Ovary (tissue), 9 donors: ENCODE results near the gene CAMTA1. TPM values are rescaled to one million over a fixed set of nuclear protein-coding genes. Genes with fewer than 3 reads are reported as not detected.

Source experiments
- DNase-seq, 5 donors: peaks; one replicate each; pipeline ENCODE4 v3.0.0-alpha.2; 2019 to 2020
- H3K27ac ChIP-seq, 2 donors: fragments of 200-600 bp; one replicate each; pipeline versions ENCODE4 v1.5.1 to v1.8.0; 2019 to 2022
- H3K27me3 ChIP-seq: fragments of 200-600 bp; one replicate; pipeline ENCODE4 v1.8.0; 2022
- H3K36me3 ChIP-seq: fragments of 200-600 bp; sonication (generic); one replicate; pipeline ENCODE4 v1.5.1; 2019
- H3K4me1 ChIP-seq: one replicate; pipeline ENCODE4 v1.8.1; 2013; ENCODE audit warnings: mild to moderate bottlenecking, moderate library complexity; ENCODE audit not compliant: insufficient read depth
- H3K4me3 ChIP-seq: fragments of 200-600 bp; sonication (generic); one replicate; pipeline ENCODE4 v1.5.1; 2017
- H3K9me3 ChIP-seq, 2 donors: fragments of 200-600 bp in 1 of 2; sonication (generic) in 1 of 2; one replicate each; pipeline versions ENCODE4 v1.5.1 to v1.8.1; 2013 to 2019; ENCODE audit warnings: mild to moderate bottlenecking in 1 of 2, moderate library complexity in 1 of 2
- CTCF ChIP-seq, 3 donors: fragments of 450-650 bp in 2 of 3; fragments of 200-600 bp in 1 of 3; IDR thresholded peaks; one replicate each; pipeline versions ENCODE4 v1.5.1 to v1.8.0; 2016 to 2022; ENCODE audit warnings: antibody characterized with exemption in 3 of 3, mild to moderate bottlenecking in 1 of 3
- EP300 ChIP-seq: sonication (generic); formaldehyde crosslinking; IDR thresholded peaks from one replicate; pipeline ENCODE4 v1.6.1; 2017; ENCODE audit warnings: antibody characterized with exemption
- POLR2A ChIP-seq: fragments of 450-650 bp; IDR thresholded peaks from one replicate; pipeline ENCODE4 v1.6.1; 2017; ENCODE audit warnings: antibody characterized with exemption, mild to moderate bottlenecking, moderate library complexity
- WGBS, 3 donors: extraction: QIAGEN DNeasy Blood & Tissue Kit in 1 of 3; methylation state at CpG; one replicate each; pipeline versions ENCODE4 v1.1.5 to v1.1.7; 2013 to 2017; 5-methylcytosine and 5-hydroxymethylcytosine counted together
- intact Hi-C, 4 donors: fragments of 100-400 bp; cut with DNase I; formaldehyde crosslinking; loops; one replicate each; pipeline versions ENCODE4 v1.11.0 to v1.15.1; 2022 to 2023
- polyA plus RNA-seq, 2 donors: library from polyadenylated mRNA; stranded (reverse); fragments of 200-250 nt in 1 of 2; fragments of 350-450 nt in 1 of 2; fragmentation: Illumina TruSeq in 1 of 2; extraction: RNeasy Lipid Tissue Mini Kit (QIAGEN cat#74804) in 1 of 2; gene quantifications; one replicate each; pipeline ENCODE4 v1.2.3, GENCODE V29; 2013 to 2014
- total RNA-seq, 7 donors: library from RNA; depleted of rRNA in 2 of 7; stranded (reverse); fragments of >200 nt in 2 of 7; fragmentation: NEBNext Ultra II Directional in 3 of 7; extraction: Animal tissue kit (Norgen Biotek cat#: 25700) in 3 of 7; gene quantifications; one replicate each; pipeline versions ENCODE4 v1.1.0 to v1.2.4, GENCODE V29; 2016 to 2023
- donor health status: DM: no; HTN: no; CAD: no; lungs with moderate emphysema.
- donor health status: DM: no; HTN: no; CAD: no.
- donor health status: Bipolar disorder and iron deficiency.
- donor health status: DM: yes; HTN: yes; CAD: no.
- donor health status: DM: no; HTN: no; CAD: no.
- donor health status: DM: yes; HTN: yes; CAD: no.

CAMTA1 gene
- total and polyA plus RNA-seq, 9 donors = 51.1 to 150 (median 67.4) TPM

GRCh38 chr1:7510389-7510931 lies 725.2 kb downstream of the CAMTA1 start:
- TF ChIP-seq CTCF (IDR thresholded peaks at IDR 0.05) = no peak
- no peak for TF ChIP-seq POLR2A
- no peak for TF ChIP-seq EP300
- no peaks in the 10 kb centered on the region for H3K36me3 ChIP-seq
- intact Hi-C loops = no loop called here
- DNase-seq = no peak
- no peak overlapping the region for H3K4me3 ChIP-seq
- peaks cover 8% of the 10 kb centered on the region for H3K4me1 ChIP-seq
- no peaks in the 10 kb centered on the region for H3K27me3 ChIP-seq
- no peak overlapping the region for H3K27ac ChIP-seq
- 94 to 96% methylated on average over 6 to 7 of the region's 7 CpGs; no CpG with 5 or more reads in 1 of the 3 donors for WGBS, 3 donors
- H3K9me3 ChIP-seq = no peaks in the 10 kb centered on the region

- Histone ChIP-seq H3K36me3 (no peaks in the 10 kb centered on the region), H3K4me1 (peaks cover 8% of the 10 kb centered on the region), H3K4me3 (no peak overlapping the region), H3K27me3 (no peaks in the 10 kb centered on the region), H3K9me3 (no peaks in the 10 kb centered on the region), H3K27ac (no peak overlapping the region)
- WGBS, 3 donors = 24 to 27% (median 26%) methylated on average over 2 of the region's 2 CpGs
- no peak for TF ChIP-seq CTCF (IDR thresholded peaks at IDR 0.05)
- TF ChIP-seq EP300 = no peak
- TF ChIP-seq POLR2A = no peak
- intact Hi-C loops = no loop called here
- DNase-seq = no peak
Measured at GRCh38 chr1:7511381-7511780, 726.1 kb downstream of the CAMTA1 start.

GRCh38 chr1:7513081-7513480 lies 727.8 kb downstream of the CAMTA1 start:
- 89 to 92% (median 92%) methylated on average over 10 of the region's 10 CpGs for WGBS, 3 donors
- H3K36me3 ChIP-seq = no peaks in the 10 kb centered on the region
- DNase-seq = no peak

GRCh38 chr1:7515175-7515574 lies 729.9 kb downstream of the CAMTA1 start:
- no peaks in the 10 kb centered on the region for H3K9me3 ChIP-seq
- H3K4me3 ChIP-seq = no peak overlapping the region
- intact Hi-C loops = no loop called here
- no peaks in the 10 kb centered on the region for H3K27me3 ChIP-seq
- no peak for TF ChIP-seq POLR2A
- TF ChIP-seq CTCF (IDR thresholded peaks at IDR 0.05) = no peak
- no peak for TF ChIP-seq EP300
- 81 to 92% (median 86%) methylated on average over 5 of the region's 5 CpGs for WGBS, 3 donors
- no peak overlapping the region for H3K27ac ChIP-seq
- no peaks in the 10 kb centered on the region for H3K4me1 ChIP-seq
- no peak for DNase-seq
- no peaks in the 10 kb centered on the region for H3K36me3 ChIP-seq

More at GRCh38 chr1:7513081-7513480, 727.8 kb downstream of the CAMTA1 start:
- H3K27ac ChIP-seq = no peak overlapping the region
- no peaks in the 10 kb centered on the region for H3K9me3 ChIP-seq
- H3K27me3 ChIP-seq = no peaks in the 10 kb centered on the region
- peaks cover 7% of the 10 kb centered on the region for H3K4me1 ChIP-seq
- H3K4me3 ChIP-seq = no peak overlapping the region
- no peak for TF ChIP-seq EP300
- no peak for TF ChIP-seq POLR2A
- TF ChIP-seq CTCF (IDR thresholded peaks at IDR 0.05) = no peak
- intact Hi-C loops = no loop called here
